Spleen (tissue), 7 donors: Measurements from ENCODE around the gene IDUA.

Experiments
- CTCF ChIP-seq, 11 experiments: fragments of 200-600 bp in 7 of 11; fragments of 450-650 bp in 4 of 11; sonication (generic) in 4 of 11; IDR thresholded peaks in 8 of 11; conservative IDR thresholded peaks in 3 of 11; 1 replicate in 7 of 11; 2 replicates in 4 of 11; pipeline versions ENCODE4 v1.4.0 to v1.8.0; 2016 to 2021; ENCODE audit warnings: antibody characterized with exemption in 11 of 11, inconsistent platforms in 4 of 11, mild to moderate bottlenecking in 1 of 11
- POLR2A ChIP-seq, 3 donors: fragments of 450-650 bp; IDR thresholded peaks; one replicate each; pipeline ENCODE4 v1.5.1; 2017; ENCODE audit warnings: antibody characterized with exemption in 3 of 3, mild to moderate bottlenecking in 1 of 3
- POLR2AphosphoS5 ChIP-seq, 3 donors: sonication (generic); formaldehyde crosslinking; IDR thresholded peaks; one replicate each; pipeline ENCODE4 v1.5.1; 2017; ENCODE audit warnings: antibody characterized with exemption in 3 of 3
- donor health status: DM: no; HTN: no; CAD: no; lungs with moderate emphysema.
- donor health status: DM: no; HTN: no; CAD: no.
- donor health status: DM: no; HTN: no; CAD: no.

GRCh38 chr4:997375-998071 lies 10.7 kb downstream of the IDUA start:
- TF ChIP-seq CTCF (IDR thresholded peaks at IDR 0.05 in 8 of 11, conservative IDR thresholded peaks at IDR 0.05 in 3 of 11), result no peak
- peak in 1 of 3 donors; percentile 30 for TF ChIP-seq POLR2AphosphoS5 (IDR thresholded peaks at IDR 0.05)
- no peak for TF ChIP-seq POLR2A (IDR thresholded peaks at IDR 0.05)
